ENCODE results near the gene DNASE1L3.

- TF ChIP-seq CTCF (IDR thresholded peaks at IDR 0.05; ENCODE audit: insufficient read depth, low read length, poor library complexity, severe bottlenecking) (no peak), EZH2phosphoT487 (conservative IDR thresholded peaks at IDR 0.05; ENCODE audit: low read length) (no peak)
Observed at GRCh38 chr3:58176185-58176530, 34.6 kb downstream of the DNASE1L3 start.
